BLaER1 (cell line): Measurements from ENCODE around the gene SIAH1.
A peak's percentile ranks its signal among the peaks of the same experiment; 100 is the strongest.

Experiments used
- H3K27ac ChIP-seq: shearing (Covaris generic); formaldehyde crosslinking; 2 replicates; pipeline ENCODE4 v1.8.1; 2022
- H3K27me3 ChIP-seq: shearing (Covaris generic); formaldehyde crosslinking; 2 replicates; pipeline ENCODE4 v1.8.1; 2022
- H3K36me3 ChIP-seq: shearing (Covaris generic); formaldehyde crosslinking; 2 replicates; pipeline ENCODE4 v1.8.1; 2022
- H3K4me1 ChIP-seq: shearing (Covaris generic); formaldehyde crosslinking; 2 replicates; pipeline ENCODE4 v1.8.1; 2022
- H3K4me2 ChIP-seq: shearing (Covaris generic); formaldehyde crosslinking; 2 replicates; pipeline ENCODE4 v1.8.1; 2022
- H3K4me3 ChIP-seq: shearing (Covaris generic); formaldehyde crosslinking; 2 replicates; pipeline ENCODE4 v1.8.1; 2022
- H3K9ac ChIP-seq: shearing (Covaris generic); formaldehyde crosslinking; 2 replicates; pipeline ENCODE4 v1.8.1; 2022
- H3K9me3 ChIP-seq: shearing (Covaris generic); formaldehyde crosslinking; 2 replicates; pipeline ENCODE4 v1.8.1; 2022
- H4K20me1 ChIP-seq: shearing (Covaris generic); formaldehyde crosslinking; 2 replicates; pipeline ENCODE4 v1.8.1; 2022
- Cebpa-rat ChIP-seq: shearing (Covaris generic); IDR thresholded peaks from 2 replicates; pipeline ENCODE4 v1.8.1; 2022

The SIAH1 gene

DNA sequence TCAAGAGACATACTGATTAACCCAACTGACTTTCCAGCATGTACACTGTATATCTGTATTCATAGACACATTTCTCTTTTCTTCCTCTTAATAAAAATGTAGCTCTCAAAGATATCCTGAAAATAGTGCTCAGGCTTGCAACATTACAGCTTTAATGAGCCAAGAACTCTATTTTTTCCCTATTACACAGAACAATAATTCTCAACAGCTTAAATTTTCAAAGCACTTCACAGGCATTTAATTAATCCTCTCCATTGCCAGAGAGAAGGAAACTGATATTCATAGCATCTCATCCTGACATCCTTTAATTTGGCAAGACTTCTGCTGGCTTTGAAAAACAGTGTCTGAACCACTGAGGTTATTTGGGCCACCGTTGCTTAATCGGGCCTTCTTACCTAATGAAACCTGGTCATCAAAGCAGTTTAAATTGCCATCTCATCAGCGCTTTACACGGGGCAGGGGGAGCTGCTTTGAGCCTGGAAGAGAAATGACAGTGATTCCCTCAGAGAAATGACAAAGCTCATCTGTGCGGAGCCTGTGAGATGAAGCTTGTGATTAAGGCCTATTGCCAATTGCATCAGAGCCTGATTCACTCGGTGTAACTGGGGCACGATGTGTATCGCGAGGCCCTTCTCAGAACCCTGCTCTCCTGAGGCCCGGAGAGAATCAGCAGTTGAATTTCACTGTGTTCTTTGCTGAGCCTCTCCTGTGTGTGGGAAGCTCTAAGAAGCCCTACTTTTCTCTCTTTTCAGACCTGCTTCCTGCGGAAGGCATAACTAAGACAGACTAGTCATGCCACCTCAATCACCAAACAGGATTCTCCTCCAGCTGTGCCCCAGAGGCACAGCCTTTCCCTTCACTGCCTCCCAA is 8.5 kb upstream of the SIAH1 start:
- Histone ChIP-seq H3K36me3 (no peaks in the 10 kb centered on the region), H3K27me3 (no peaks in the 10 kb centered on the region), H3K4me2 (no peak overlapping the region), H3K9me3 (no peaks in the 10 kb centered on the region), H3K4me1 (no peaks in the 10 kb centered on the region), H4K20me1 (no peaks in the 10 kb centered on the region), H3K4me3 (no peak overlapping the region), H3K9ac (no peak overlapping the region), H3K27ac (no peak overlapping the region)
- TF ChIP-seq Cebpa-rat: no peak

DNA sequence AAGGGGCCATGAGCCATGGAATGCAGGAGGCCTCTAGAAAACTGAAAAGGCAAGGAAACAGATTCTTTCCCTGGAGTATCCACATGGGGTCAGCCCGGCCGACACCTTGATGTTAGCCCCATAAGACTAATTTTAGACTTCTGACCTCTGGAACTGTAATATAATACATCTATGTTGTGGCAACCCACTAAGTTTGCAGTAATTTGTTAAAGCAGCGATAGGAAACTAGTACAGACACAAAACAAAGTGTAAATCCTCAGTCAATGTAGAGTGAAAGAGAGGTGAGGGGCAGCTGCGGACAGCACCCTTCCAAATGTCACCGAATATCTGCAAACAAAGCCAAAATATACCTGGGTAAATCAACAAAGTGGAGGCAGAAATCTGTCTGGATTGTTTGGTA is 7.2 kb upstream of the SIAH1 start:
- Histone ChIP-seq H3K27me3 (no peaks in the 10 kb centered on the region), H3K9ac (no peak overlapping the region), H3K27ac (no peak overlapping the region), H3K4me3 (no peak overlapping the region), H3K9me3 (no peaks in the 10 kb centered on the region), H3K4me2 (no peak overlapping the region), H3K36me3 (no peaks in the 10 kb centered on the region), H3K4me1 (no peaks in the 10 kb centered on the region), H4K20me1 (no peaks in the 10 kb centered on the region)
- no peak for TF ChIP-seq Cebpa-rat

DNA sequence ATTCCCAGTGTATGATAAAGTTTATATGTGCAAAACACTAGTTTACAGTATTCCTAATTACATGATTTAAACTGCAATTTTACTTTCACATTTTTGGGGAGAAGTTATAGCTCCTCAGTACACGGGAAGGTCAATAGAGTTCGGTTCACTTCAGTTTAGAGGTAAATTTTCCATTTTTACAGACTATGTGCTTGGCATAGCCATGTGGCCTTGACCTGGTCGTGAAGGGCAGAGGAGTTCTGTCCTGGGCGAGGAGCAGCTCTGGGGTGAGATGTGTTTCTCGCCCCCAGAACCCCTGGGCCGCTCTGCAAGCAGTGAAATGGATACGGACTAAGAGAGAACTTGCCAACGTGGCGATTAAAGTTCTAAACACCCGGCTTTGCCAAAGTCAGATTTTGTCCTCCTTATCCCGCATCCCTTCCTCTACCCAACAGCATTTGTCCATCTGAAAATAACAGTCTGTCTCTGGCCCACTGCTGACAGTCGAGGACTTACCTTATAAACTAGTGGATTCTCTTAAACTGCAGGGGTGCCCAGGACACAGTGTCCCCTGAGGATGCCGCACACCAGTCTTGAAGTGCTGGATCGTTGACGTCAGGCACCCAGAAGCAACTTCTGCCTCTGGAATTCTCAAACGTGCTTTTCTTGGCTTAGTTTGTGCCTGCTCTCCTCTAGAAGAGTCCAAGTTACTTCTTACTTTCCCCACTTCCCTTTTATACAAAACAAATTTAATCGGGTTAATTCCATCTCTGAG is 1.5 kb upstream of the SIAH1 start:
- Histone ChIP-seq H3K27ac (no peak overlapping the region), H3K4me2 (no peak overlapping the region)

DNA sequence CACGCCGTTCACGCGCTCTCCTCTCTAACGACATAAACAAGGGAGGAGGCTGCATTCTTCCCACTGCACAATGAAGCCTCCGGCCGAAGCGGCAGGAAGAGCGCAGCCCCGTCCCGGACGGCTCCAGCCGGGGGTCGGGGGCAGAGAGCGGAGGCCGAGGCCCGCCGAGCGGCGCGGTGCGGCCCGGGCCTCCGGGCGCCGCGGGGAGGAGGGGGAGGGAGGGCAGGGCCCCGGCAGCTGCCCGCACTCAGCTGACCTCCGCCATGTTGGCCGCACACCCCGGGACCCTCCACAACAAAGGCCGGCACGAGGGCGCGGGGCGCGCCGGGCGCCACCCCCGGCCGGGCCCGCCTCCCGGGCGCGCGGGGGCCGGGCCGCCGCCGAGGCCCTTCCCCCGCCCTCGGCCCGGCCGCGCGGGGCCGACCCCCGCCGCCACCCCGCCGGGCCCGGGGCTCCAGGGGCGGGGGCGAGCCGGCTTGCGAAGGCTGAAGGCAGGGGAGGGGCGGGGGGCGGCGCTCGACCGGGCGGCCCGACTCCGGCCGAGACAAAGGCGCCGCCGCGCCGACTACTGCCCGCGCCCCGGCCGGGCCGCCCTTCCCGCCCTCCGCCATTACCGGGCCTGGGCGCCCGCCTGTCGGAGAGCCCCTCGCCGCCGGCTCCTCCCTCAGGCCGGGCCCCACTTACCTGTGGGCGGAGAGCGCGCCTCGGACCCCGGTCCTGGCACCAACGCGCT is 527 bp downstream of the SIAH1 start:
- Histone ChIP-seq H3K4me3 (peak overlapping the region; percentile 95), H3K9ac (peak overlapping the region; percentile 100), H3K4me1 (peaks cover 37% of the 10 kb centered on the region), H3K9me3 (peaks cover 10% of the 10 kb centered on the region), H4K20me1 (peaks cover 47% of the 10 kb centered on the region), H3K27me3 (no peaks in the 10 kb centered on the region), H3K4me2 (peak overlapping the region; percentile 97), H3K27ac (peak overlapping the region; percentile 100), H3K36me3 (peaks cover 10% of the 10 kb centered on the region; the same call in 1 of the 2 replicates)
- TF ChIP-seq Cebpa-rat: no peak

More for the DNA sequence above, 1.5 kb upstream of the SIAH1 start:
- Histone ChIP-seq H4K20me1 (peaks cover 26% of the 10 kb centered on the region), H3K4me1 (peaks cover 19% of the 10 kb centered on the region), H3K4me3 (no peak overlapping the region), H3K9ac (no peak overlapping the region), H3K36me3 (peaks cover 2% of the 10 kb centered on the region; the same call in 1 of the 2 replicates), H3K9me3 (0 out of 2 replicates have a peak, but pooled peaks cover under 1% of the 10 kb centered on the region), H3K27me3 (no peaks in the 10 kb centered on the region)
- no peak for TF ChIP-seq Cebpa-rat

DNA sequence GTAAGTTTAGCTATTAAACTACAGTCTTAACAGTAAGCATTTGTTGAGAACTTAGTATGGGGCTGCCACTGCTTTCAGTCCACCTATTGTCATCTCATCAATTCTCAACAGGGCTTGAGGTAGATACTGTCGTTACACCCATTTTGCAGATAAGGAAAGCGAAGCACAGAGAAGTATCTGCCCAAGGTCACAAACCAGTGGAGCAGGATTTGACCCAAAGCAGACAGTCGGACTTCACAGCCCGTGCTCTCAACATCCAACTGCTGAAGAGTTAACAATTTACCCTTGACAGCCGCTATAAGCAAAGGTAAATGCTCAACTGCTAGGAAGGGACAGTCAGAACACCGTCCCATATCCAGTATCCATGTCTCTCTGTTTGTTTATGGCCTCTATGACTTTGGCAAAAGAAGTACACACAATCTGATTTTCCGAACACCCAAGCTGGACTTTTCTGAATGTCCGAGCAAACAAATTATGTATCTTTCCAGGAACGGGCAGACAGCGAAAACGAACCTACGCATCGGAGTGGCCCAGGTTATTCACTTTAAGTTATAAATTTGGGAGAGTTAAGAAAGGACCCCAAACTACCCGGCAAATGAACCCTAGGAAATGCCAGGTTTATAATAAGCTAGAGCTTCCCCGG is 1.2 kb downstream of the SIAH1 start:
- peak overlapping the region; percentile 95 for H3K4me3 ChIP-seq
- peaks cover 10% of the 10 kb centered on the region for H3K9me3 ChIP-seq
- H3K27ac ChIP-seq: peak overlapping the region; percentile 100
- H3K9ac ChIP-seq: peak overlapping the region; percentile 100
- H4K20me1 ChIP-seq: peaks cover 54% of the 10 kb centered on the region
- H3K4me1 ChIP-seq: peaks cover 44% of the 10 kb centered on the region
- no peak for TF ChIP-seq Cebpa-rat
- H3K4me2 ChIP-seq: peak overlapping the region; percentile 78
- peaks cover 10% of the 10 kb centered on the region; the same call in 1 of the 2 replicates for H3K36me3 ChIP-seq
- no peaks in the 10 kb centered on the region for H3K27me3 ChIP-seq

DNA sequence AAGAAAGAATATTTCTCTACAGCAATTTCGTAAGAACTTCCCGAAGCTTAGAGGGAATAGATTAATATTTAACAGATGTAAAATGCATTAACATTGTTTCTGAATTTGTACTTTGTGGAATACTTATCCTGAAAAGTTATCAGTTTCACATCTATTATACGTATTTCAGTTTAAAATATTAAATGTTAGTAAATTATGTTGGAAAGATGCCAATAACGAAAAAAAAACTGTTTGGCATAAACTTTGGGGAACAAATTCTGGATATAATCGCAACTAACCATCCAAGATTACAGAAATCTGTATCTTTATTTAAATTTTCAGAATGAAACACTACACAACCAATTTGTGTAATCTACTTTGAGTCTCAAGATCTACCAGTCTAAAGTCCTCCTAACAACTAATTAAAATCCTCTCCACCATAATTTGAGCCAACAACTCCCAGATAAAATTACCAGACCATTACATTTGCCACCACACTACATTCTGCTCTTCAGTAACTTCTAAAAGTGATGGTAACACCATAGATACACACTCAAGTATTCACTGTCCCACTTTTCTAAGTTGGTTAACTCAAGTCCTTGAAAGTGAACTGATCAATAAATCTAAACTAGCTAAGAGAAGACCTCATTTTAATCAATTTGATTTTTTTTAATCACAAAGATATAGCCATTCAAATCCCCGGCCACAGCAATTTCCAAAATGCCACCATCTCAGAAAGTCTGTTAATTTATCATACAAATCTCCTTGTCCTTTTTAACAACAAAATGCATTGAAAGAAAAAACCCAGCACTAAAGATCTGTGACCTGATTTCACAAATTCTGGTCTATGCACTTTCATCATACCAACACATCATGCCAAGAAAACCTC is 2.0 kb downstream of the SIAH1 start:
- H3K9me3 ChIP-seq: peaks cover 10% of the 10 kb centered on the region
- no peaks in the 10 kb centered on the region for H3K27me3 ChIP-seq
- peaks cover 61% of the 10 kb centered on the region for H4K20me1 ChIP-seq
- peak overlapping the region; percentile 100 for H3K9ac ChIP-seq
- TF ChIP-seq Cebpa-rat: no peak
- peaks cover 10% of the 10 kb centered on the region; the same call in 1 of the 2 replicates for H3K36me3 ChIP-seq
- H3K4me3 ChIP-seq: peak overlapping the region; percentile 95
- peak overlapping the region; percentile 78 for H3K4me2 ChIP-seq
- H3K4me1 ChIP-seq: peaks cover 52% of the 10 kb centered on the region
- peak overlapping the region; percentile 100 for H3K27ac ChIP-seq

DNA sequence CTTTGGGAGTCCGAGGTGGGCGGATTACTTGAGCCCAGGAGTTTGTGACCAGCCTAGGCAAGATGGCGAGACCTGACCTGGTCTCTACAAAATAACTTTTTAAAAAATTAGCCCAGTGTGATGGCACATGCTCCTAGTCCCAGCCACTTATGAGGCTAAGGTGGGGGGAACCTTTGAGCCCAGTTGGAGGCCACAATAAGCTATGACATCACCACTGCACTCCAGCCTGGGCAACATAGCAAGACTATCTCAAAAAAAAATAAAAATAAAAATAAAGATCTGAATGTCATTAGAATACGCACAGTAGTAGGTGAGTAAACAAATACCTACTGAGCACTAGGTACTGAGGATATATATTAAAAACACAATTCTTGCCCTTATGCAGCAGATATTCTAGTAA is 3.1 kb downstream of the SIAH1 start:
- Histone ChIP-seq H3K9ac (no peak overlapping the region), H3K4me3 (no peak overlapping the region), H3K4me2 (peak overlapping the region; percentile 78; the same call in 1 of the 2 replicates)

DNA sequence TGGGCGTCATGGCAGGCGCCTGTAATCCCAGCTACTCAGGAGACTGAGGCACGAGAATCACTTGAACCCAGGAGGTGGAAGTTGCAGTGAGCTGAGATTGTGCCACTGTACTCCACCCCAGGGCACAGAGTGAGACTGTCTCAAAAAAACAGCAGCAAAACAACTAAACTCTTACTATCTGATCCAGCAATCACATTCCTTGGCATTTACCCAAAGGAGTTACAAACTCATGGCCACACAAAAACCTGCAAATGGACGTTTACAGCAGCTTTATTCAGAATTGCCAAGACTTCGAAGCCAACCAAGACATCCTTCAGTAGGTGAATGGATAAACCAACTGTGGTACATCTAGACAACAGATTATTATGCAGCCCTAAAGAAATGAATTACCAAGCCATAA is 4.0 kb downstream of the SIAH1 start:
- no peak for TF ChIP-seq Cebpa-rat
- peaks cover 71% of the 10 kb centered on the region for H3K4me1 ChIP-seq

More for the DNA sequence above, 3.1 kb downstream of the SIAH1 start:
- peaks cover 10% of the 10 kb centered on the region for H3K9me3 ChIP-seq
- no peak overlapping the region for H3K27ac ChIP-seq
- H3K36me3 ChIP-seq: peaks cover 10% of the 10 kb centered on the region; the same call in 1 of the 2 replicates
- TF ChIP-seq Cebpa-rat: no peak
- H4K20me1 ChIP-seq: peaks cover 72% of the 10 kb centered on the region
- H3K27me3 ChIP-seq: no peaks in the 10 kb centered on the region
- peaks cover 62% of the 10 kb centered on the region for H3K4me1 ChIP-seq

More for the DNA sequence above, 4.0 kb downstream of the SIAH1 start:
- H3K9me3 ChIP-seq: peaks cover 10% of the 10 kb centered on the region
- peaks cover 10% of the 10 kb centered on the region; the same call in 1 of the 2 replicates for H3K36me3 ChIP-seq
- H3K4me2 ChIP-seq: no peak overlapping the region
- no peak overlapping the region for H3K4me3 ChIP-seq
- peaks cover 82% of the 10 kb centered on the region for H4K20me1 ChIP-seq
- no peak overlapping the region for H3K27ac ChIP-seq
- H3K9ac ChIP-seq: no peak overlapping the region
- no peaks in the 10 kb centered on the region for H3K27me3 ChIP-seq
